A549 (cell line): ENCODE measurements around the gene MTSS2.

Source experiments
- BHLHE40 ChIP-seq: IDR thresholded peaks from 2 replicates; pipeline ENCODE4 v1.6.1; 2012; ENCODE audit warnings: low read depth, low read length, inconsistent platforms
- EHMT2 ChIP-seq: fragments of 200-600 bp; sonication (generic); IDR thresholded peaks from 2 replicates; pipeline ENCODE4 v1.6.1; 2016; ENCODE audit warnings: antibody characterized with exemption, low read depth, mild to moderate bottlenecking, moderate library complexity
- HOXA7 ChIP-seq: fragments of 250-450 bp; sonication (Bioruptor Pico); IDR thresholded peaks from 2 replicates; pipeline ENCODE4 v1.5.0; 2020; ENCODE audit warnings: mild to moderate bottlenecking, moderate library complexity
- MAFK ChIP-seq: fragments of 450-650 bp; IDR thresholded peaks from 2 replicates; pipeline ENCODE4 v1.6.1; 2014; ENCODE audit not compliant: partially characterized antibody
- PHF8 ChIP-seq: fragments of 200-600 bp; sonication (generic); IDR thresholded peaks from 2 replicates; pipeline ENCODE4 v1.6.1; 2016; ENCODE audit warnings: low read depth, mild to moderate bottlenecking, antibody characterized with exemption, moderate library complexity, borderline replicate concordance
- POLR2A ChIP-seq: IDR thresholded peaks from 2 replicates; pipeline ENCODE4 v1.6.1; 2012; ENCODE audit warnings: mild to moderate bottlenecking, low read length
- POLR2AphosphoS2 ChIP-seq: conservative IDR thresholded peaks from 2 replicates; pipeline ENCODE4 v1.6.1; 2012; ENCODE audit warnings: low read length, improper control_type of control experiment, inconsistent platforms
- RAD21 ChIP-seq, 2 experiments: fragments of >200 bp in 1 of 2; sonication (Bioruptor Twin) in 1 of 2; formaldehyde crosslinking in 1 of 2; IDR thresholded peaks in 1 of 2; conservative IDR thresholded peaks in 1 of 2; 2 replicates in 1 of 2; 3 replicates in 1 of 2; pipeline ENCODE4 v1.6.1; 2012 to 2018; ENCODE audit warnings: inconsistent platforms in 1 of 2
- TF ChIP-seq, protein P1 (sequence below): fragments of 150-350 bp; IDR thresholded peaks from 2 replicates; pipeline ENCODE4 v1.6.1; 2014; ENCODE audit warnings: low read depth, mild to moderate bottlenecking, low read length
- TF ChIP-seq, protein P2 (sequence below): fragments of >200 bp; sonication (Bioruptor Twin); formaldehyde crosslinking; IDR thresholded peaks from 3 replicates; pipeline ENCODE4 v1.6.1; 2016
- TF ChIP-seq, protein P3 (sequence below): fragments of >200 bp; sonication (Bioruptor Twin); formaldehyde crosslinking; IDR thresholded peaks from 3 replicates; pipeline ENCODE4 v1.5.1; 2016
- TF ChIP-seq, protein P4 (sequence below): IDR thresholded peaks from 2 replicates; pipeline ENCODE4 v1.6.1; 2012
- TF ChIP-seq, protein P5 (sequence below): IDR thresholded peaks from 2 replicates; pipeline ENCODE4 v1.6.1; 2012

DNA sequence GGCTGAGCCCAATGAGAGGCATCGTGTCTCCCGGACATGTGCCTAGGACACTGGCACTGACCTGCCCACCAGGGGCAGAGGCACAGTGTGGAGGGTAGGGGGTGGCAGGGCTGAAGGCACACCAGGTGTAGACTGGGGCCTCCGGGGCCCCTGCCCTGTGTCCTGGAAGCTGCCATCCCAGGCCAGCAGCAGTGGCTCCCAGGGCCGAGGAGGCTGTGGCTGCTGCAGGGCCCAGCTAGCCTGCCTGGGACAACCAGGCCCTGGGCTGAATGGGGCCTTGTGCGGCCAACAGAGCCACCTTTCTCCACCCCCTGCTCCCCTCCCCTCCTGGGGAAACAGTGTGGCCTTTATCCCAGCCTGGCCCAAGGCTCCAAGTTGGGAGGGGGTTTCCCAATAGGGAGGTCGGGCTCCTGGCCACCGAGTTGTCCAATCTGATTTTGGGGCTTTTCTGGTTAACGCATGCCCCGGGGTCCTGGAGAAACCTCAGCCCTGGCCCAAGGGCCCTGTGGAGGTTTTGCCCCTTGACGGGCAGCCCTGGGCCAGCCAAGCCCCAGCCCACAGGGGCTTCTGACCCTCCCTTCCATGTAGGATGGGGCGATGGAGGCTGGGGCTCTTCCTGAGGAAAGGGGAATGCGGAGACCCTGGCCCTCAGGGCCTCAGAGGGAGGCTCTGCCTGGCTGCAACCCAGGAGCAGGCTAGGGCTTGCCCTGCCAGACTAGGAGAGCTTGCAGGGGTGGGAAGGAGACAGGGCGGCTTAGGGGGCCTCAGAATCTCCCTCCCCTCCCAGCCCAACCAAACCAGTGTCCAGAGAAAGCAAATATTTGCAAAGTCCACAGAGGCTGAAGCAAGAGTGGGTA lies 4.2 kb downstream of the MTSS2 start:
- TF ChIP-seq, protein P1, sequence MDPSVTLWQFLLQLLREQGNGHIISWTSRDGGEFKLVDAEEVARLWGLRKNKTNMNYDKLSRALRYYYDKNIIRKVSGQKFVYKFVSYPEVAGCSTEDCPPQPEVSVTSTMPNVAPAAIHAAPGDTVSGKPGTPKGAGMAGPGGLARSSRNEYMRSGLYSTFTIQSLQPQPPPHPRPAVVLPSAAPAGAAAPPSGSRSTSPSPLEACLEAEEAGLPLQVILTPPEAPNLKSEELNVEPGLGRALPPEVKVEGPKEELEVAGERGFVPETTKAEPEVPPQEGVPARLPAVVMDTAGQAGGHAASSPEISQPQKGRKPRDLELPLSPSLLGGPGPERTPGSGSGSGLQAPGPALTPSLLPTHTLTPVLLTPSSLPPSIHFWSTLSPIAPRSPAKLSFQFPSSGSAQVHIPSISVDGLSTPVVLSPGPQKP = no peak
- TF ChIP-seq, protein P2, sequence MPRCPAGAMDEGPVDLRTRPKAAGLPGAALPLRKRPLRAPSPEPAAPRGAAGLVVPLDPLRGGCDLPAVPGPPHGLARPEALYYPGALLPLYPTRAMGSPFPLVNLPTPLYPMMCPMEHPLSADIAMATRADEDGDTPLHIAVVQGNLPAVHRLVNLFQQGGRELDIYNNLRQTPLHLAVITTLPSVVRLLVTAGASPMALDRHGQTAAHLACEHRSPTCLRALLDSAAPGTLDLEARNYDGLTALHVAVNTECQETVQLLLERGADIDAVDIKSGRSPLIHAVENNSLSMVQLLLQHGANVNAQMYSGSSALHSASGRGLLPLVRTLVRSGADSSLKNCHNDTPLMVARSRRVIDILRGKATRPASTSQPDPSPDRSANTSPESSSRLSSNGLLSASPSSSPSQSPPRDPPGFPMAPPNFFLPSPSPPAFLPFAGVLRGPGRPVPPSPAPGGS = no peak
- TF ChIP-seq, protein P3, sequence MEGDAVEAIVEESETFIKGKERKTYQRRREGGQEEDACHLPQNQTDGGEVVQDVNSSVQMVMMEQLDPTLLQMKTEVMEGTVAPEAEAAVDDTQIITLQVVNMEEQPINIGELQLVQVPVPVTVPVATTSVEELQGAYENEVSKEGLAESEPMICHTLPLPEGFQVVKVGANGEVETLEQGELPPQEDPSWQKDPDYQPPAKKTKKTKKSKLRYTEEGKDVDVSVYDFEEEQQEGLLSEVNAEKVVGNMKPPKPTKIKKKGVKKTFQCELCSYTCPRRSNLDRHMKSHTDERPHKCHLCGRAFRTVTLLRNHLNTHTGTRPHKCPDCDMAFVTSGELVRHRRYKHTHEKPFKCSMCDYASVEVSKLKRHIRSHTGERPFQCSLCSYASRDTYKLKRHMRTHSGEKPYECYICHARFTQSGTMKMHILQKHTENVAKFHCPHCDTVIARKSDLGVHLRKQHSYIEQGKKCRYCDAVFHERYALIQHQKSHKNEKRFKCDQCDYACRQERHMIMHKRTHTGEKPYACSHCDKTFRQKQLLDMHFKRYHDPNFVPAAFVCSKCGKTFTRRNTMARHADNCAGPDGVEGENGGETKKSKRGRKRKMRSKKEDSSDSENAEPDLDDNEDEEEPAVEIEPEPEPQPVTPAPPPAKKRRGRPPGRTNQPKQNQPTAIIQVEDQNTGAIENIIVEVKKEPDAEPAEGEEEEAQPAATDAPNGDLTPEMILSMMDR = no peak
- TF ChIP-seq, protein P4, sequence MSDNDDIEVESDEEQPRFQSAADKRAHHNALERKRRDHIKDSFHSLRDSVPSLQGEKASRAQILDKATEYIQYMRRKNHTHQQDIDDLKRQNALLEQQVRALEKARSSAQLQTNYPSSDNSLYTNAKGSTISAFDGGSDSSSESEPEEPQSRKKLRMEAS = no peak
- TF ChIP-seq HOXA7 (CRISPR knock-in tag) (no peak), RAD21 (conservative IDR thresholded peaks at IDR 0.05 in 1 of 2, IDR thresholded peaks at IDR 0.05 in 1 of 2) (no peak), BHLHE40 (no peak), EHMT2 (no peak), POLR2A (no peak), POLR2AphosphoS2 (no peak), PHF8 (no peak), MAFK (no peak)
- TF ChIP-seq, protein P5, sequence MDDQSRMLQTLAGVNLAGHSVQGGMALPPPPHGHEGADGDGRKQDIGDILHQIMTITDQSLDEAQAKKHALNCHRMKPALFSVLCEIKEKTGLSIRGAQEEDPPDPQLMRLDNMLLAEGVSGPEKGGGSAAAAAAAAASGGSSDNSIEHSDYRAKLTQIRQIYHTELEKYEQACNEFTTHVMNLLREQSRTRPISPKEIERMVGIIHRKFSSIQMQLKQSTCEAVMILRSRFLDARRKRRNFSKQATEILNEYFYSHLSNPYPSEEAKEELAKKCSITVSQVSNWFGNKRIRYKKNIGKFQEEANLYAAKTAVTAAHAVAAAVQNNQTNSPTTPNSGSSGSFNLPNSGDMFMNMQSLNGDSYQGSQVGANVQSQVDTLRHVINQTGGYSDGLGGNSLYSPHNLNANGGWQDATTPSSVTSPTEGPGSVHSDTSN = no peak
